AG09309 (cell line): ENCODE results near the gene AGRN.
"Not testable (repeated sequence)": the region's sequence is repeated elsewhere in the genome, so short reads cannot be mapped to it uniquely, and the experiment has no call there.

Experiments used
- DNase-seq: peaks from one replicate; pipeline ENCODE4 v3.0.0-alpha.2; 2010; ENCODE audit warnings: low read depth
- H3K4me3 ChIP-seq: 2 replicates; pipeline ENCODE4 v1.5.1; 2011; ENCODE audit warnings: mild to moderate bottlenecking, low read depth, low read length, moderate library complexity; ENCODE audit not compliant: control insufficient read depth
- TF ChIP-seq, protein P1 (sequence below): IDR thresholded peaks from 2 replicates; pipeline ENCODE4 v1.5.1; 2011; ENCODE audit warnings: mild to moderate bottlenecking, low read depth, low read length, inconsistent platforms; ENCODE audit not compliant: insufficient read depth, control insufficient read depth; ENCODE audit errors: missing control alignments

The AGRN gene

DNA sequence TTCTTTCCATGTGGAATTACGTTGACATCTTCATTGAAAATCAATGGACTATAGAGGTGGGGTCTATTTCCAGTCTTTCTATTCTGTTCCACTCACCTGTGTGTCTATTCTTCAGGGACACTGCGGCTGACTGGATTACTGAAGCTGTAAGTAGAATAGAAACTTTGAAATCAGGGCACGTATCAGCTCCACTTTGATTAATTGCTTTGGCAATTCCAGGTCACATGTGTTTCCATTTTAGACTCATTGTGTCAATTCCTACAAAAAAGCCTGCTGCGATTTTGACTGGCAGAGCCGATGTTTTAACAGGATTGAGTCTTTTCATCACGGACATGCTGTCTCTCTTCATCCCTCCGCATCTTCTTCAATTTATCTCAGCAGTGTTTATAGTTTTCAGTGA, 75.1 kb downstream of the AGRN start:
- no peak overlapping the region for H3K4me3 ChIP-seq
- DNase-seq: no peak
- TF ChIP-seq, protein P1, sequence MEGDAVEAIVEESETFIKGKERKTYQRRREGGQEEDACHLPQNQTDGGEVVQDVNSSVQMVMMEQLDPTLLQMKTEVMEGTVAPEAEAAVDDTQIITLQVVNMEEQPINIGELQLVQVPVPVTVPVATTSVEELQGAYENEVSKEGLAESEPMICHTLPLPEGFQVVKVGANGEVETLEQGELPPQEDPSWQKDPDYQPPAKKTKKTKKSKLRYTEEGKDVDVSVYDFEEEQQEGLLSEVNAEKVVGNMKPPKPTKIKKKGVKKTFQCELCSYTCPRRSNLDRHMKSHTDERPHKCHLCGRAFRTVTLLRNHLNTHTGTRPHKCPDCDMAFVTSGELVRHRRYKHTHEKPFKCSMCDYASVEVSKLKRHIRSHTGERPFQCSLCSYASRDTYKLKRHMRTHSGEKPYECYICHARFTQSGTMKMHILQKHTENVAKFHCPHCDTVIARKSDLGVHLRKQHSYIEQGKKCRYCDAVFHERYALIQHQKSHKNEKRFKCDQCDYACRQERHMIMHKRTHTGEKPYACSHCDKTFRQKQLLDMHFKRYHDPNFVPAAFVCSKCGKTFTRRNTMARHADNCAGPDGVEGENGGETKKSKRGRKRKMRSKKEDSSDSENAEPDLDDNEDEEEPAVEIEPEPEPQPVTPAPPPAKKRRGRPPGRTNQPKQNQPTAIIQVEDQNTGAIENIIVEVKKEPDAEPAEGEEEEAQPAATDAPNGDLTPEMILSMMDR: no peak

GRCh38 chr1:1096136-1096535, 76.2 kb downstream of the AGRN start:
- not testable (repeated sequence) for H3K4me3 ChIP-seq, DNase-seq

DNA sequence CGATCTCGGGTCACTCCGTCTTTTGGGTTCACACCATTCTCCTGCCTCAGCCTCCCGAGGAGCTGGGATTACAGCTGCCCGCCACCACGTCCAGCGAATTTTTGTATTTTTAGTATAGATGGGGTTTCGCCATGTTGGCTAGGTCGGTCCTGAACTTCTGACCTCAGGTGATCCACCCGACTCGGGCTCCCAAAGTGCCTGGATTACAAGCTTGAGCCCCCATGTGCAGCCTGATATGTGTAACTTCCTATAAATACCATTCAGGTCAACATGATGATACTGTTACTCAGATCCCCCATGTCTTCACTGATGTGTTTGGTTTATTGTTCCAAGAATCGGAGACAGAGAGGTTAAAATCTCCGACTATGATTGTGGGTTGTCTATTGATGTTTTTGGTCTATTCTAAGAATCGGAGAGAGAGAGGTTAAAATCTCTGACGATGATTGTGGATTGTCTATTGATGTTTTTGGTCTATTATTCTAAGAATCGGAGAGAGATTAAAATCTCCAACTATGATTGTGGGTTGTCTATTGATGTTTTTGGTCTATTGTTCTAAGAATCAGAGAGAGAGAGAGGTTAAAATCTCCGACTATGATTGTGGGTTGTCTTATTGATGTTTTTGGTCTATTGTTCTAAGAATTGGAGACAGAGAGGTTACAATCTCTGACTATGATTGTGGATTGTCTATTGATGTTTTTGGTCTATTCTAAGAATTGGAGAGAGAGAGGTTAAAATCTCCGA, 78.9 kb downstream of the AGRN start:
- no peak overlapping the region for H3K4me3 ChIP-seq
- no peak for DNase-seq
- TF ChIP-seq, protein P1: no peak

DNA sequence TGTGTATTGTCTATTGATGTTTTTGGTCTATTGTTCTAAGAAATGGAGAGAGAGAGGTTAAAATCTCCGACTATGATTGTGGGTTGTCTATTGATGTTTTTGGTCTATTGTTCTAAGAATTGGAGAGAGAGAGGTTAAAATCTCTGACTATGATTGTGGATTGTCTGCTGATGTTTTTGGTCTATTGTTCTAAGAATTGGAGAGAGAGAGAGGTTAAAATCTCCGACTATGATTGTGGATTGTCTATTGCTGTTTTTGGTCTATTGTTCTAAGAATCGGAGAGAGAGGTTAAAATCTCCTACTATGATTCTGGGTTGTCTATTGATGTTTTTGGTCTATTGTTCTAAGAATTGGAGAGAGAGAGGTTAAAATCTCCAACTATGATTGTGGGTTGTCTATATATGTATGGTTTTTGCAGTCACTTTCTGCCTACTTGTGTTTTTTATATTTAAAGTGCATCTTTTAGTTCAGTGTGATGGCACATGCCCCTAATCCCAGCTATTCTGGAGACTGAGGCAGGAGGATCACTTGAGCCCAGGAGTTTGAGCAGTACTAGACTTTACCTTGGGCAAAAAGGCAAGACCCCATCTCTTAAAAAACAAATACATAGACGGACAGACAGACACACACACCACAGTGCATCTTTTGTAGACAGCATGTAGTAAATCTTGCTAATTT, 79.7 kb downstream of the AGRN start:
- TF ChIP-seq, protein P1: no peak

DNA sequence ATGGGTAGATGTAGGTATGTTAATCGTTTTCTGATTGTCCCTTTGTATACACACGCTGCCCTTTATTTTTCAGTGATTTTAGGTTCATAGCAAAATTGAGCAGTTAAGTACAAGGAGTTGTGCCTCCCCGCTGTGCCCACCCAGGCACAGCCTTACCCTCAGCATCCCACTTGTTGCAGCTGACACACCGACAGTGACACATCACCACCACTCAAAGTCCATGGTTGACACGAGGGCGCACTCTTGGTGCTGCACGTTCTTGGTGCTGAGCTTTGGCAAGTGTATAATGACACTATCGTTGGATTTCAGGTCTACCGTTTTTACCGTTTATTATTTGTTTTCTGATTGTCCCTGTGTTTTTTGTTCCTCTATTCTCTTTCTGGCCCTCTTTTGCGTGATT, 80.4 kb downstream of the AGRN start:
- no peak for DNase-seq
- TF ChIP-seq, protein P1: no peak
- no peak overlapping the region for H3K4me3 ChIP-seq

More for the DNA sequence above, 79.7 kb downstream of the AGRN start:
- DNase-seq: no peak
- H3K4me3 ChIP-seq: no peak overlapping the region

DNA sequence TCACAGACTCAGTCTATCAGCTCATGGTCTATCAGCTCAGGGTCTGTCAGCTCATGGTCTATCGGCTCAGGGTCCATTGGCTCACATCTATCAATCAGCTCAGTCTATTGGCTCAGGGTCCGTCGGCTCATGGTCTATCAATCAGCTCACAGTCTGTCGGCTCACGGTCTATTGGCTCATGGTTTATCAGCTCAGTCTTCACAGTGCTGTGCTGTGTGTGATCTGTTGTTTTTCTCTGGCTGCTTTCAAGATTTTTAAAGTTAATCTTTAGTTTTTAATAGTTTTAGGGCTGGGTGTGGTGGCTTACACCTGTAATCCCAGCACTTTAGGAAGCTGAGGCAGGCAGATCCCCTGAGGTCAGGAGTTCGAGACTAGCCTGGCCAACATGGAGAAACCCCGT, 81.6 kb downstream of the AGRN start:
- no peak overlapping the region for H3K4me3 ChIP-seq
- TF ChIP-seq, protein P1: no peak
- no peak for DNase-seq

GRCh38 chr1:1104152-1104551, 84.2 kb downstream of the AGRN start:
- not testable (repeated sequence) for H3K4me3 ChIP-seq, DNase-seq
